Iris pigment epithelial cell (primary cell): ENCODE results near the gene GALNT17.

ENCODE experiments used
- DNase-seq: peaks from one replicate; pipeline ENCODE4 v3.0.0-alpha.2; 2011; ENCODE audit warnings: low read depth

GALNT17 gene

DNA sequence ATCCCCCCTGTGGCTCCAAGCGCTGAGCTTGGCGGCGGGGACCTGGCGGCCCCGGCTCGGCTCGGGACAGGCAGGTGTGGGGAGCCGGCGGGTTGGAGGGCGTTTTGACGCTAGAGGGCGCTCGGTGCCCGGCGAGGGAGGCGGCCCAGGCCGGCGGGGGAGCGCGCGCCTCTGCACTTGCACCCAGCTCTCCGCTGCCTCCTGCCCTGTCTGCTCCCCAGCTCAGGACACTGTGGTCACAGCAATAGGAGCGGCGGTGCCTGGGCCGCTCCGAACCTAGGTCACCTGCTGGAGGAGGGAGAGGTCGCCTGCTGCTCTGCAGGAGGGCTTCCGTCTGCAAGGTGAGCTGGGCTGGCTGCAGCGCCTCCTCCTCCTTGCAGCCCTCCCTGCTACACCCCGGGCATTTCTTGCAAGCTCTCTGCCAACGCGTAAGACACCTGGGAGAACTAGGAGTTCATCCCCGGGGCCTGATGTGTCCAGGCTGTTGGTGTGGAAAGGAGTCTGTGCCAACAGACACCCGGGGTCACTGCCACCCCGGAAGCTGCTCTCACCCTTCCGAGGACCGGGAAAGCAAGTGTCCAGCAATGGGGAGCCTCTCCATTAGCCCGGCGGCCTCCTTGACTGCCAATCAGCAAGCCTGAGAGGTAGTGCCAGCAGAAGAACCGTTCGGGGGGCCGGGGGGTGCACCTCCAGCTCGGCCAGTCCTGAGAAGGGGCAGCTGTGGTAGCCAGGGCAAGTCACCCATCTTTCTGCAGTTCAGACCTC lies 620.4 kb downstream of the GALNT17 start:
- peak; percentile 5 for DNase-seq

GRCh38 chr7:71753236-71753635 lies 621.3 kb downstream of the GALNT17 start:
- DNase-seq, result no peak

- no peak for DNase-seq
These were observed 622.2 kb downstream of the GALNT17 start for GRCh38 chr7:71753956-71754664.

GRCh38 chr7:71754828-71755227 lies 622.9 kb downstream of the GALNT17 start:
- no peak for DNase-seq

GRCh38 chr7:71761336-71761735 lies 629.4 kb downstream of the GALNT17 start:
- DNase-seq, result no peak
